HG03103 (cell line): Measurements from ENCODE around the gene CCL25.
"Not testable (repeated sequence)": the region's sequence is repeated elsewhere in the genome, so short reads cannot be mapped to it uniquely, and the experiment has no call there.

Source experiments
- ATAC-seq: cut with Tn5 transposase; IDR thresholded peaks from one replicate; pipeline ENCODE4 v1.9.1; 2021; ENCODE audit warnings: low read depth; ENCODE audit not compliant: unreplicated experiment

The CCL25 gene

GRCh38 chr19:8052464-8052859 is at the start of gene CCL25:
TSS of gene CCL25 (plus strand) at chr19:8052760. CDS start at chr19:8053050, 290 bp downstream.
- no peak for ATAC-seq

GRCh38 chr19:8004001-8004400 is 48.6 kb upstream of the CCL25 start:
- no peak for ATAC-seq

- peak; percentile 5 for ATAC-seq
These were observed 47.6 kb upstream of the CCL25 start for GRCh38 chr19:8004723-8005513.

GRCh38 chr19:8005534-8006256 is 46.9 kb upstream of the CCL25 start, which contains the start of gene ELAVL1:
TSS of gene ELAVL1 (minus strand) at chr19:8005641. CDS start at chr19:7991815, 13,826 bp downstream.
- peak; percentile 69 for ATAC-seq

- ATAC-seq, result no peak
These were observed 34.8 kb upstream of the CCL25 start for GRCh38 chr19:8017808-8018207.

- no peak for ATAC-seq
These were observed 31.9 kb upstream of the CCL25 start for GRCh38 chr19:8020681-8021080.

GRCh38 chr19:8021374-8021773 is 31.2 kb upstream of the CCL25 start:
- no peak for ATAC-seq

- ATAC-seq, result no peak
These were observed 30.3 kb upstream of the CCL25 start for GRCh38 chr19:8022275-8022674.

- no peak for ATAC-seq
These were observed 29.2 kb upstream of the CCL25 start for GRCh38 chr19:8023371-8023770.

GRCh38 chr19:8024256-8024655 is 28.3 kb upstream of the CCL25 start:
- not testable (repeated sequence) for ATAC-seq

- no peak for ATAC-seq
These were observed 27.2 kb upstream of the CCL25 start for GRCh38 chr19:8025316-8025715.

- ATAC-seq, result no peak
These were observed 23.5 kb upstream of the CCL25 start for GRCh38 chr19:8028951-8029491.

- ATAC-seq, result no peak
These were observed 21.6 kb upstream of the CCL25 start for GRCh38 chr19:8030960-8031359.

- ATAC-seq, result not testable (repeated sequence)
These were observed 19.0 kb upstream of the CCL25 start for GRCh38 chr19:8033287-8034177.

GRCh38 chr19:8034178-8034525 is 18.4 kb upstream of the CCL25 start:
- no peak for ATAC-seq

- ATAC-seq, result no peak
These were observed 16.0 kb upstream of the CCL25 start for GRCh38 chr19:8036434-8037099.

- no peak for ATAC-seq
These were observed 13.7 kb upstream of the CCL25 start for GRCh38 chr19:8038815-8039214.

GRCh38 chr19:8039231-8039630 is 13.3 kb upstream of the CCL25 start:
- ATAC-seq, result no peak

GRCh38 chr19:8041531-8041931 is 11.0 kb upstream of the CCL25 start:
- ATAC-seq, result no peak

- ATAC-seq, result no peak
These were observed 9.7 kb upstream of the CCL25 start for GRCh38 chr19:8042900-8043299.
